Esophagus (tissue), 2 donors: ENCODE results near the gene TBC1D10B. TPM values are rescaled to one million over a fixed set of nuclear protein-coding genes. Genes with fewer than 3 reads are reported as not detected.

Experiments used
- H3K27ac ChIP-seq, 2 donors: one replicate each; pipeline ENCODE4 v1.5.1; 2013; ENCODE audit warnings: low read depth in 2 of 2, mild to moderate bottlenecking in 2 of 2, inconsistent platforms in 1 of 2, low read length in 1 of 2, moderate library complexity in 1 of 2
- H3K27me3 ChIP-seq, 2 donors: one replicate each; pipeline ENCODE4 v1.6.1; 2013; ENCODE audit warnings: low read length in 2 of 2, control low read depth in 1 of 2, mild to moderate bottlenecking in 1 of 2; ENCODE audit not compliant: insufficient read depth in 2 of 2, control insufficient read depth in 1 of 2
- H3K36me3 ChIP-seq, 2 donors: one replicate each; pipeline ENCODE4 v1.6.1; 2013; ENCODE audit warnings: low read length in 1 of 2; ENCODE audit not compliant: control insufficient read depth in 2 of 2, insufficient read depth in 2 of 2
- H3K4me1 ChIP-seq, 2 donors: one replicate each; pipeline ENCODE4 v1.6.1; 2013; ENCODE audit warnings: low read length in 1 of 2; ENCODE audit not compliant: control insufficient read depth in 2 of 2, insufficient read depth in 2 of 2
- H3K4me3 ChIP-seq, 2 donors: one replicate each; pipeline ENCODE4 v1.5.1; 2013; ENCODE audit warnings: low read length in 2 of 2, mild to moderate bottlenecking in 2 of 2, low read depth in 1 of 2, moderate library complexity in 1 of 2
- H3K9me3 ChIP-seq, 2 donors: one replicate each; pipeline ENCODE4 v1.6.1; 2013; ENCODE audit warnings: mild to moderate bottlenecking in 2 of 2, low read depth in 1 of 2, low read length in 1 of 2, moderate library complexity in 1 of 2; ENCODE audit not compliant: control insufficient read depth in 2 of 2, insufficient read depth in 1 of 2
- WGBS, 2 donors: extraction: QIAGEN DNeasy Blood & Tissue Kit; methylation state at CpG; one replicate each; pipeline ENCODE4 v1.1.7; 2013; 5-methylcytosine and 5-hydroxymethylcytosine counted together
- polyA plus RNA-seq, 2 donors: library from polyadenylated mRNA; stranded (reverse); fragments of 200-250 nt; gene quantifications; one replicate each; pipeline ENCODE4 v1.2.3, GENCODE V29; 2013
- donor health status: healthy with polysubstance abuse.
- donor health status: Bipolar disorder and iron deficiency.

The TBC1D10B gene
- polyA plus RNA-seq, 2 donors = 19.8 to 27.5 TPM

DNA sequence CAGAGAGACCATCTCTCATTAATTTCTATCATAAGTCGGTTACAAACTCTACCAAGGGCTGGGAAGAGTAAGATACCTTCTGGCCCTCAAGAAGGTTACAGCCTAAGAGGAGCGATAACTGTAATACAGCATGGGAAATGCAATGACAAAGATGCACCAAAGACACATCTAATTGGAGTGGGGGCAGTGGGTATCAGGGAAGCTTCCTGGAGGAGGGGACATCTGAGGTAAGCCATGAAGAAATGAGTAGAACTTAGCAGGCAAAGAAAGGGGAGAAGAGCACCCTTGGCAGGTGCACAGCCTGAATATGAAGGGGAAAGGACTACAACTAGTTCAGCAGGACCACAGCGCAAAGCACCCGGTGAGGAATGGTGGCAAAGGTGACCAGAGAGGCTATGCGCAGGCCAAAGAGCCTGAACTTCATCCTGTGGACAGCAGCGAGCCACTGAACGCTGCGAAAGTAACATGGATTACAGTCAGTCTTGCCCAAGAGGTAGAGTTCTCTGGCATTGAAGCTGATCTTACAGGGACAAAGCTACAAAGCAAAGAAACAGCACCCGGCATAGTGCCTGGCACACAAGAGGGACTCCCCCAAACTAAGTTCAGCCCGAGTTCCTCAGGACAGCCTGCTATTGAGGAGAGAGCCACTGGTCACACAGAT is 2.8 kb downstream of the TBC1D10B start:
- H3K27ac ChIP-seq = peak overlapping the region; percentile 23 to 87
- H3K27me3 ChIP-seq = no peaks in the 10 kb centered on the region
- H3K9me3 ChIP-seq = no peaks in the 10 kb centered on the region
- peak overlapping the region in 1 of 2 donors; percentile 73 for H3K4me3 ChIP-seq
- peaks cover 8 to 21% of the 10 kb centered on the region in 2 donors for H3K36me3 ChIP-seq
- WGBS, 2 donors = 65 to 66% methylated on average over 10 of the region's 10 CpGs
- peaks cover 0 to 11% of the 10 kb centered on the region in 2 donors for H3K4me1 ChIP-seq

DNA sequence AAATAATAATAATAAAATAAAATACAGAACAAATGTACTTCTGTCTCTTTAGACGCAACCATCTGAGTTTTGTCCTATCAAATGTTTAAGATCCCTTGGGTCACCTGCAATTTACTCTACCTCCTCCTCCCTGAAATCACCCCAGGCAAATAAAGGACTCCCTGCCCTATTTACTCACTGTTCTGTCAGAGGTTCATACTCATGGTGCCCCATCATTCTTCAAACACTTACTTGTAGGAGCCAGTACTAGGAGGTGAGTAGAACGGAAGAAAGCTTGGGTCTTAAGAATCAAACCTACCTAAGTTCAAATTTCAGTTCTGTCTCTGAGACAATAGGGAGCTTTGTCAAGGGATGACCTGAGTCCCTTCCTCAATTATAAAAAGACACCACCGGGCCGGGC is 3.8 kb downstream of the TBC1D10B start:
- H3K4me3 ChIP-seq = no peak overlapping the region
- H3K36me3 ChIP-seq = peaks cover 8 to 21% of the 10 kb centered on the region in 2 donors
- H3K4me1 ChIP-seq = peaks cover 0 to 11% of the 10 kb centered on the region in 2 donors
- H3K9me3 ChIP-seq = no peaks in the 10 kb centered on the region
- no peaks in the 10 kb centered on the region for H3K27me3 ChIP-seq
- 73 to 83% methylated on average over 4 of the region's 4 CpGs for WGBS, 2 donors
- H3K27ac ChIP-seq = no peak overlapping the region

DNA sequence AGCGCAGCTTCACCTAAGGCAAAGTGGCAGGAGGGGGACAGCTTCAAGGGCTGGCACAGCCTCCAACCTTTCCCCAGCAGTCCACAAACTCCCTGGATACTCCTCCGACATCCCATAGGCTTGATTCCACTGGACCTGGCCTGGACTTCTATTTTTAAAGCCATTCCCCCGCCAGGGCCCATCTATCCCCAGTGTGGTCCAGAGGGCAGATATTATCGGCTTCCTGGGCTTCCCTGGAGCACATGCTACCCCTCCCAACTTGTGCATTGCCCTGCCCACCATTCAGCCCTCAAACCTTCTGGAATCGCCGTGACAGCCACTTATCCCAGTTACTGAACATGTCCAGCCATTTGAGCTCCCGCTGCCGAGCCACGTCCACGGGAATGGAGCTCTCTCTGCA is 5.1 kb downstream of the TBC1D10B start:
- no peaks in the 10 kb centered on the region for H3K9me3 ChIP-seq
- no peak overlapping the region for H3K4me3 ChIP-seq
- H3K4me1 ChIP-seq = peaks cover 0 to 11% of the 10 kb centered on the region in 2 donors
- H3K27ac ChIP-seq = no peak overlapping the region
- 84 to 88% methylated on average over 10 of the region's 10 CpGs for WGBS, 2 donors
- H3K27me3 ChIP-seq = no peaks in the 10 kb centered on the region
- peaks cover 8 to 21% of the 10 kb centered on the region in 2 donors for H3K36me3 ChIP-seq

DNA sequence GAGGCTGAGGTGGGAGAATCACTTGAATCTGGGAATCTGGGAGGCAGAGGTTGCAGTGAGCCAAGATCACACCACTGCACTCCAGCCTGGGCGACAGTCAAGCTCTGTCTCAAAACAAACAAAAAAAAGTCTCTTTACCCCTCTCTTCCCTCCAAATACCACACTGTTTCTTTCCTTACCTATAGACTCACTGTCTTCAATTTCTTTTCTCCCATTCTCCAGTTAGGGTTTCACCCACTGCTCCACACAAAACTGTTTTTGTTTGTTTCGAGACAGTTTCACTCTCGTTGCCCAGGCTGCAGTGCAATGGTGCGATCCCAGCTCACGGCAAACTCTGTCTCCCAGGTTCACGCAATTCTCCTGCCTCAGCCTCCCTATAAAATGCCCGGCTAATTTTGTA is 9.1 kb downstream of the TBC1D10B start:
- H3K36me3 ChIP-seq = peaks cover 21 to 40% of the 10 kb centered on the region in 2 donors
- peaks cover 2 to 12% of the 10 kb centered on the region in 2 donors for H3K4me1 ChIP-seq
- WGBS, 2 donors = 94 to 95% methylated on average over 7 of the region's 7 CpGs
- H3K4me3 ChIP-seq = no peak overlapping the region
- H3K9me3 ChIP-seq = no peaks in the 10 kb centered on the region
- H3K27me3 ChIP-seq = no peaks in the 10 kb centered on the region
- no peak overlapping the region for H3K27ac ChIP-seq

DNA sequence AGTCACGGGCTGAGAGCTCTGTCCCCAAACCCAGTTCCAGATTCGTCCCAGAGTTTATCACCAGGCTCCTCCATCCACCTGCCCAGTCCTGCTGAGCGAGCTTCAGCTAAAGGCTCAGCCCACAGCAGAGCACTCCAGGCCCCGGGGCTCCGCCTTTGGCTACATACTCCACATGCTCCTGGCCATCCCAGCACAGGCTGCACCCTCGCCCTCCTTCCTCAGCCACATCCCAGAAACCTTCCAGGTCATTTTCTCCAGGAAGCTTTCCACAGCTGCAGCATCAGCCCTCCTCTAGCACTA is 10.5 kb downstream of the TBC1D10B start:
- WGBS, 2 donors = 68 to 73% methylated on average over 6 of the region's 6 CpGs
- no peak overlapping the region for H3K27ac ChIP-seq
- H3K4me3 ChIP-seq = no peak overlapping the region
- no peaks in the 10 kb centered on the region for H3K27me3 ChIP-seq
- peaks cover 13 to 31% of the 10 kb centered on the region in 2 donors for H3K36me3 ChIP-seq
- no peaks in the 10 kb centered on the region for H3K9me3 ChIP-seq
- peaks cover 2 to 17% of the 10 kb centered on the region in 2 donors for H3K4me1 ChIP-seq

DNA sequence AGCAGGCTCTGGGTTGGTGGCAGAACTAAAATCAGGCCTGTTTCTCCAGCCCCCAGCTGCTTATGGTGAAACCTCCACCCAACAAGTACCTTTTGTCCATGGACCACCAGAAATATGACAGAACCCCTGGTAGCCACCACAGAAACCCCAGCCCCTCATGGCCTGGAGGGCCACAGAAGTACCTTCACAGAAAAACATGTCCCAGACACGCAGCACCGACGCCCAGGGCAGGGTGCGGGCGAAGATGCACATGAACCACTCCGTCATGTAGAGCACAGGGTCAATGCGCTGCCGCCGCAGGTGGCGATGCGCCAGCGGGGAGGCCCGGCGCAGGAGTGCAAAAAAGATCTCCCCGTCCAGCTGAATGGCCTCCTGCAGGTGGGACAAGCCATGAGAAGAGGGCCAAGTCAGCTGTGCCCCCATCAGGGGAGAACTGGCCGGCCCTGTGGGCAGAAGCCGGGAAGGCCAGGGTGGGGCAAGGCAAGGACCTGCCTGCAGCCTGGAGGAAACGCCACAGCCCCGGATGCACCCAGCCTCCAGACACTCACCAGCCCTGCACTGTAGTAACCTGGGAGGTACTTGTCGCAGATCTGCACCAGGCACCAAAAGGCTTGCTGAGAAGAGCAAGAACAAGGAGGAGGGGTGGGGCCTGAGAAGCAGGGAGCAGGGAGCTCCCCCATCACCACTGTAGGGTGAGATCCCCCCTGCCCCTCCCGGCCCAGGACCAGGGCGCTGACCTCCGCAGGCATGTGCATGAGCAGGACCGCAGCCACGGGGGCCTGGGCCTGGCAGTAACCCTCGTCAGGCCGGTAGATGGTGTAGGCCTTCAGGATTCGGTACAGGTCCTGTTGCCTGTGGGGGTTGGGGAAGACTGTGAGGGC is 11.1 kb downstream of the TBC1D10B start:
- H3K4me3 ChIP-seq = no peak overlapping the region
- H3K27ac ChIP-seq = no peak overlapping the region
- WGBS, 2 donors = 85% methylated on average over 28 of the region's 28 CpGs
- H3K9me3 ChIP-seq = no peaks in the 10 kb centered on the region
- H3K36me3 ChIP-seq = peaks cover 13 to 29% of the 10 kb centered on the region in 2 donors
- H3K27me3 ChIP-seq = no peaks in the 10 kb centered on the region
- H3K4me1 ChIP-seq = peaks cover 2 to 17% of the 10 kb centered on the region in 2 donors

DNA sequence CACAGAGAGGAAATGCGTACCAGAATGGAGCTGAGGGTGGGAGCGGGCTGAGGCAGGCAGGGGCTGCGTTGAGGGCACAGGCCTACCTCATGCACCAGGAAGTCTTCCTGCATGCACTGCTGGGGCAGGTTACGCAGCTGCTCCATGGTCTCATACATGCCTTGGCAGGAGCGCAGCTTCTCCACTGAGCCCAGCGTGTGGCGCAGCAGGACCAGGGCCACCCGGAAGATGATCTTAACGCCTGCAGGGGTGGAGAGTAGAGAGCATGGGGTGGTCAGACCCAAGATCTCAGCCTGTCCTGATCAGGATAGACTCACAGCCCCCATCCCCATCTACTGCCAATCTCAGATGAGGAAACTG is 11.7 kb downstream of the TBC1D10B start:
- H3K9me3 ChIP-seq = no peaks in the 10 kb centered on the region
- WGBS, 2 donors = 92 to 95% methylated on average over 9 of the region's 9 CpGs
- no peaks in the 10 kb centered on the region for H3K27me3 ChIP-seq
- no peak overlapping the region for H3K4me3 ChIP-seq
- no peak overlapping the region for H3K27ac ChIP-seq
- peaks cover 13 to 29% of the 10 kb centered on the region in 2 donors for H3K36me3 ChIP-seq
- peaks cover 2 to 23% of the 10 kb centered on the region in 2 donors for H3K4me1 ChIP-seq

DNA sequence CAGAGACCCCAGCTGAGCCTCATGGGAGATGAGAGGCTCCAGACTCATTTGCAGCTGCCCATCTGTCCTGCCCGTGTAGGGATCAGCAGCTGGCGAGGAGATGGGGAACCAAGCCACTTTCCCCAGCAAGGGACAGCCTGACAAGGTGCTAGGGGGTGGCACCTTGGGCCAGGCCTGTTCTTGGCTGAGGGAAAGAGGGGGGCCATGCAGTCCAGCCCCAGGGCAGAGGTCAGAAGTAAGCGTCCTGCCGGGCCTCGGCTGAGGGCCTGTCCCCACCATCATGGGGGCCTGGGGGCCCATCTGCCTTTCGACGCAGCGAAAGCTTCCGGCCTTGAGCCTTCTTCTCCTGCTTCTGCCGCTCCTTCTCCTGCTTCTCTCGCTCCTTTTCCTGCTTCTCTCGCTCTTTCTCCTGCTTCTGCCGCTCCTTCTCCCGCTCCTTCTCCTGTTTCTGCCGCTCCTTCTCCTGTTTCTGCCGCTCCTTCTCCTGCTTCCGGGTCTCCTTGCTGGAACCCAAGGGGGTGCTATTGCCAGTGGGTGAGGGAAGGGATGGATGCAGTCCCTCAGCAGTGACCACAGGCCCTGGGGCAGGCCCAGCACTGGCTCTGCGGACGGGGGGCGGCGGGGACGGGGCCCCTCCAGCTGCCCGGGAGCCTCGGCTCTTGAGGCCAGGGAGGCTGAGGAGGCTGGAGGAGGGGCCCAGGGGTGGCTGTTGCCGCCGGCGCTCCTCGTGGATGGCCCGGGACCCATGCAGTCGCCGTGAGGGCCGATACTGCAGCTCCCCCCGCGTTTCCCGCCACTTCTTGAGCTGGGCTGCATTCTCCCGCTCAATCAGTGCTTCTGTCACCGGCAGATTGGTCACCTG is 12.3 kb downstream of the TBC1D10B start:
- peaks cover 2 to 24% of the 10 kb centered on the region in 2 donors for H3K4me1 ChIP-seq
- H3K27ac ChIP-seq = no peak overlapping the region
- H3K27me3 ChIP-seq = no peaks in the 10 kb centered on the region
- no peak overlapping the region for H3K4me3 ChIP-seq
- no peaks in the 10 kb centered on the region for H3K9me3 ChIP-seq
- H3K36me3 ChIP-seq = peaks cover 16 to 31% of the 10 kb centered on the region in 2 donors
- 84 to 88% methylated on average over 33 to 37 of the region's 37 CpGs for WGBS, 2 donors

DNA sequence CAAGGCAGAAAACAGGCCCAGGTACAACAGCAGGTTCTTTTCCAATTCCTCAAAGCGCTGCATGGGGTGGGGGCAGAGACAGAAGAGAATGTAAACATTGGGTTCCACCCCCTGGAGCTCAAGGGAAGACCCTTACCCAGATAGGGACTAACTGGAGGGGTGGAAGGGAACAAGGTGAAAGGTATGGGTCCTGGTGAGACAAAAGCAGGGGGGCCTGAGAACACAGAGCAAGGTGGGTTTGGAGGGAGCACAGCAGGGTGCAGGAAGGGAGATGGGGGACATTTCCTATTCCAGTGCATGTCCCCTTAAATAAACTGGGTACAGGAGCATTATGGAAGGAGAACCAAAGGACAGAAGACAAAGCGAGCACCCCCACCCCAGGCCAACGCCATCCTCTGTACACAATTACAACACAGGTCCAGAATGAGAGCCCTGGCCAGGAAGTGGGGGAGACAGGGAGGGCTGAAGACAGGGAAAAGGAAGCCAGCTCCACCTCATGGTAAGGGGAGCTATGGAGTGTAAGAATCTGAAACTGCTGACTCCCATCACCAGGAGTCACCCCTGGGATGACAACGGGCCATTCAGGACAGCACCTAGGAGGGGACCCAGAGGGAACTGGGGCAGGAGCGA is 13.1 kb downstream of the TBC1D10B start:
- Histone ChIP-seq H3K4me1 (peaks cover 2 to 31% of the 10 kb centered on the region in 2 donors), H3K4me3 (no peak overlapping the region), H3K27me3 (no peaks in the 10 kb centered on the region), H3K27ac (peak overlapping the region in 1 of 2 donors; percentile 1), H3K9me3 (no peaks in the 10 kb centered on the region), H3K36me3 (peaks cover 18 to 34% of the 10 kb centered on the region in 2 donors)
- 73 to 84% methylated on average over 5 of the region's 5 CpGs for WGBS, 2 donors
